Heart right ventricle (tissue), 16 donors: ENCODE measurements around the gene SCAANT1. TPM values are rescaled to one million over a fixed set of nuclear protein-coding genes. Genes with fewer than 3 reads are reported as not detected.
A peak's percentile ranks its signal among the peaks of the same experiment; 100 is the strongest.

Experiments
- ATAC-seq, 8 donors: fragments of 200-7000 bp; cut with Tn5 transposase; one replicate each; pipeline ENCODE4 v1.9.1; 2020; ENCODE audit warnings: mild to moderate bottlenecking in 8 of 8, moderate library complexity in 8 of 8, moderate number of reproducible peaks in 1 of 8
- DNase-seq, 2 donors: peaks; one replicate each; pipeline ENCODE4 v3.0.0-alpha.2; 2020
- H3K27ac ChIP-seq, 10 donors: fragments of 200-600 bp; sonication (generic) in 2 of 10; one replicate each; pipeline versions ENCODE4 v1.5.0 to v1.8.0; 2020 to 2022; ENCODE audit warnings: mild to moderate bottlenecking in 3 of 10
- H3K27me3 ChIP-seq, 7 donors: fragments of 200-600 bp; one replicate each; pipeline ENCODE4 v1.8.0; 2021 to 2022; ENCODE audit warnings: mild to moderate bottlenecking in 2 of 7
- H3K36me3 ChIP-seq, 9 donors: fragments of 200-600 bp; sonication (generic) in 1 of 9; one replicate each; pipeline versions ENCODE4 v1.5.0 to v1.8.0; 2020 to 2022; ENCODE audit warnings: mild to moderate bottlenecking in 2 of 9
- H3K4me1 ChIP-seq, 9 donors: fragments of 200-600 bp; sonication (generic) in 1 of 9; one replicate each; pipeline versions ENCODE4 v1.5.0 to v1.8.0; 2020 to 2022; ENCODE audit warnings: mild to moderate bottlenecking in 4 of 9
- H3K4me3 ChIP-seq, 10 donors: fragments of 200-600 bp; sonication (generic) in 2 of 10; one replicate each; pipeline versions ENCODE4 v1.5.0 to v1.8.0; 2020 to 2022; ENCODE audit warnings: mild to moderate bottlenecking in 7 of 10, moderate library complexity in 2 of 10
- H3K9me3 ChIP-seq, 11 donors: fragments of 200-600 bp in 10 of 11; sonication (generic) in 2 of 11; one replicate each; pipeline versions ENCODE4 v1.5.0 to v1.8.0; 2013 to 2022; ENCODE audit warnings: mild to moderate bottlenecking in 2 of 11, control low read depth in 1 of 11, moderate library complexity in 1 of 11
- CTCF ChIP-seq, 9 donors: fragments of 200-600 bp; sonication (generic) in 2 of 9; IDR thresholded peaks; one replicate each; pipeline versions ENCODE4 v1.5.0 to v1.8.0; 2021 to 2022; ENCODE audit warnings: antibody characterized with exemption in 9 of 9, mild to moderate bottlenecking in 5 of 9, moderate library complexity in 1 of 9
- WGBS, 2 donors: extraction: QIAGEN DNeasy Blood & Tissue Kit; methylation state at CpG; one replicate each; pipeline ENCODE4 v1.1.7; 2013; ENCODE audit warnings: inconsistent platforms in 1 of 2; 5-methylcytosine and 5-hydroxymethylcytosine counted together
- intact Hi-C, 10 donors: fragments of 100-400 bp; cut with DNase I; formaldehyde crosslinking; loops; one replicate each; pipeline versions ENCODE4 v1.11.1 to v1.14.2; 2022
- polyA plus RNA-seq, 2 donors: library from polyadenylated mRNA; stranded (reverse); fragments of 200-250 nt; gene quantifications; one replicate each; pipeline ENCODE4 v1.2.3, GENCODE V29; 2013
- total RNA-seq, 10 donors: library from RNA; stranded (reverse); fragmentation: NEBNext Ultra II Directional in 3 of 10; extraction: Animal tissue kit (Norgen Biotek cat#: 25700) in 3 of 10; gene quantifications; one replicate each; pipeline versions ENCODE4 v1.2.1 to v1.2.4, GENCODE V29; 2021 to 2023
- donor health status: Arrhythmogenic right ventricular cardiomyopathy.
- donor health status: ischemic (EF 13 %, LVEDD 7.1; RV severe dilation, severe dysfunction).
- donor health status: healthy with polysubstance abuse.
- donor health status: DM: no; HTN: yes; CAD: no.
- donor health status: DM: no; HTN: no; CAD: no.
- donor health status: ischemic (EF 25% LVEDD 6.9; RV normal size, moderate dysfunction).
- donor health status: ischemic (EF 25% LVEDD 5.7; RV mildly dilated, moderate dysfunction).
- donor health status: healthy.
- donor health status: DM: yes; HTN: yes; CAD: no.
- donor health status: Ischemic cardiomyopathy.
- donor health status: ischemic (EF 35%, LVEDD 5.7; RV mildly dilated, moderate dysfunction).
- donor health status: nonischemic (EF 11% LVEDD 7.7; RV severe dilation, severe dysfunction).
- donor health status: DM: yes; HTN: yes; CAD: no.
- donor health status: PGD.
- donor health status: ischemic (EF 29% LVEDD 5.4; RV normal size, mild dysfunction).
- donor health status: nonischemic (EF 23%, LVEDD 6.1; RV moderate dilation, normal function).

Gene SCAANT1
- total and polyA plus RNA-seq, 12 donors: not detected

DNA sequence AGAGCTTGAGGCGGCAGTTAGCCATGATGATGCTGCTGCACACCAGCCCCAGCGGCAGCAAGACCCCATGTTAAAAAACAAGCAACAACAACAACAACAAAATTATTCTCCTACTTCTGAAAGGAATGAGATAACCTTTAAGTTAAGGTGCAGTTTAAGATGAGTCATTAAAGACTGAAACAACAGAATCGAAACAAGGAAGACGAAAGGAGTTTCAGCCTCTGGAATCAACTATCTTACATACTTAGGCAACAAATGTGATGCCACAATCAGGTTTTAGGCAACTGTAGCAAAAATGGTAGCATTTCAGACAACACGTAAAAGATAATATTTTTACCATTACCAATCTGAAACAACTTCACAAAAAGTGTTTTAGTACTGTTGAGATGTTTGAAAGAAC lies 12.2 kb downstream of the SCAANT1 start:
- ATAC-seq (no peak), DNase-seq (no peak)
- Histone ChIP-seq H3K36me3 (peaks cover 0 to 38% (median 0%) of the 10 kb centered on the region in 9 donors), H3K27me3 (no peaks in the 10 kb centered on the region), H3K4me1 (peaks cover 0 to 36% (median 24%) of the 10 kb centered on the region in 9 donors), H3K27ac (peak overlapping the region in 1 of 10 donors; percentile 45), H3K4me3 (no peak overlapping the region), H3K9me3 (no peaks in the 10 kb centered on the region)
- intact Hi-C loops: no loop called here
- no peak for TF ChIP-seq CTCF (IDR thresholded peaks at IDR 0.05)
- 95 to 96% methylated on average over 5 of the region's 5 CpGs for whole genome bisulfite sequencing, 2 donors

DNA sequence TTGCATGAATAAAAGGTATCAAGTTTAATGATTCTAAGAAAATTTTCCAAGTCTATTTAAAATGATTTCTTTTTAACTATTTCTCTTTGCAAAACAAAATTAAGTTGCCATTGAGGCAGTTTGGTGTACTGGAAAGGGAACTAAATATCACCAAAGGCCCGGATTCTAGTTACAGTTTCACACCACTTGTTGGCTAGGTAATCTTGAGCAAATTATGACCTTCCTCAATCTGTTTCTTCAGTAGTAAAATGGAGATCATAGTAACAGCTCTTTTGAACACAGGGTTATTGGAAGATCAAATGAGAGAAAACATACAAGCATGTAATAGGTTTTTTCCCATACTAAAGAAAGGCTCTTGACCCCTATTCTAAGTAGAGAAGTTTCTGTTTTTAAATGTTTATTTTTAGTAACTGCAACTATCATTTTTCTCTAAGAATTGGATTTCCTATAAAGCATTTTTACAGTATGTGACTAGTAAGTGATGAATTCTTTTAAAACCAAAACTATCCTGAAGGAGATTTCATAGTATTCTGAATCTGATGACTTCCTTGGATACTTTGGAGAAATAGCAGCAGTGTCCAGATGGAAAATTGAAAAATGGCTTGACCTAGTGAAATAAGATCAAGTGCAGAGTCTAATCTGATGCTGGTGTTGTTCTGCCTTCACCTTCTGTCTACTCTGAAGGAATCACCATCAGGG lies 15.7 kb downstream of the SCAANT1 start:
- no peak overlapping the region for H3K4me3 ChIP-seq
- no peaks in the 10 kb centered on the region for H3K9me3 ChIP-seq
- no peak overlapping the region for H3K27ac ChIP-seq
- DNase-seq (no peak), ATAC-seq (no peak)
- TF ChIP-seq CTCF (IDR thresholded peaks at IDR 0.05): no peak
- intact Hi-C loops: no loop called here
- H3K36me3 ChIP-seq: peaks cover 0 to 38% (median 0%) of the 10 kb centered on the region in 9 donors
- WGBS, 2 donors: 78 to 91% methylated on average over 1 of the region's 1 CpG
- H3K27me3 ChIP-seq: no peaks in the 10 kb centered on the region
- peaks cover 0 to 45% (median 24%) of the 10 kb centered on the region in 9 donors for H3K4me1 ChIP-seq

- intact Hi-C loops: no loop called here
- Histone ChIP-seq H3K9me3 (no peaks in the 10 kb centered on the region), H3K27ac (no peak overlapping the region), H3K4me1 (peaks cover 0 to 43% (median 24%) of the 10 kb centered on the region in 9 donors), H3K27me3 (no peaks in the 10 kb centered on the region), H3K36me3 (peaks cover 0 to 38% (median 0%) of the 10 kb centered on the region in 9 donors), H3K4me3 (no peak overlapping the region)
- DNase-seq: no peak
- no peak for TF ChIP-seq CTCF (IDR thresholded peaks at IDR 0.05)
- 57 to 63% methylated on average over 5 of the region's 5 CpGs for WGBS, 2 donors
- no peak for ATAC-seq
Measured at GRCh38 chr3:63895422-63896189, 16.6 kb downstream of the SCAANT1 start.

DNA sequence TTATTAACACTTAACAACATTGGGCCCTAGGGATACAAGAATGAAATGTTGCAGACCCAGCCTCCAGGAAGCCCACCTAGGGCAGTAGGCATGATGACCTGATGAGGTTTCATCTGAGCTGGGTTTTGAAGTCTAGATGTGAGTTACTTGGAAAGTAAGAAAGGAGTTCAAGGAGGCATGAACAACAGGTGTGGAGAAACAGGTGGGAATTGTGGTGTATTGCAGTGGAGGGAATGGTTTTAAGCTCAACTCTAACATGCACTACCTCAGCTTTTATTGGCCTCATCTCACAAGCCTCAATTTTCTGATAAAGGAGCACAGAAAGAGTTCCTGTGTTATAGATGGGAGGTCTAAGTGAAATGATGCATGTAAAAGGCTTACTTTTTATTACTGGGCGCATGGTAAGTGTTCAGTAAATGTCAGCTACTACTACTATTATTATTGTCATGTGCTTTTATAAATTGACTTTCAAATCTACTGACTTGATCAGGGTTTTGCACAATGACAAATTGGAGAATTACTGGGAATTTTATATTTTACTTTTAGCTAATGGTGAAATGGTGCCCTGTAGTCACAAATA lies 19.3 kb downstream of the SCAANT1 start:
- Histone ChIP-seq H3K4me3 (no peak overlapping the region), H3K27me3 (no peaks in the 10 kb centered on the region), H3K9me3 (no peaks in the 10 kb centered on the region), H3K36me3 (peaks cover 0 to 16% (median 0%) of the 10 kb centered on the region in 9 donors), H3K4me1 (peaks cover 0 to 47% (median 23%) of the 10 kb centered on the region in 9 donors), H3K27ac (no peak overlapping the region)
- DNase-seq (no peak), ATAC-seq (no peak)
- intact Hi-C loops: no loop called here
- WGBS, 2 donors: 97 to 100% methylated on average over 1 of the region's 1 CpG
- TF ChIP-seq CTCF (IDR thresholded peaks at IDR 0.05): no peak
